Upper lobe of left lung (tissue), 6 donors: ENCODE results near the gene MRPL4. TPM values are rescaled to one million over a fixed set of nuclear protein-coding genes. Genes with fewer than 3 reads are reported as not detected.

Experiments used
- ATAC-seq, 2 donors: fragments of 200-7000 bp; cut with Tn5 transposase; one replicate each; pipeline ENCODE4 v1.9.1; 2022; ENCODE audit warnings: mild to moderate bottlenecking in 2 of 2, moderate library complexity in 2 of 2; ENCODE audit not compliant: low FRiP score in 2 of 2
- DNase-seq, 2 donors: peaks; one replicate each; pipeline ENCODE4 v3.0.0-alpha.2; 2019 to 2020
- H3K27ac ChIP-seq, 4 donors: fragments of 200-600 bp; sonication (generic); one replicate each; pipeline ENCODE4 v1.5.1; 2016 to 2019
- H3K27me3 ChIP-seq, 4 donors: fragments of 200-600 bp; sonication (generic); one replicate each; pipeline ENCODE4 v1.5.1; 2017 to 2019
- H3K36me3 ChIP-seq, 4 donors: fragments of 200-600 bp; sonication (generic); one replicate each; pipeline ENCODE4 v1.5.1; 2016 to 2019
- H3K4me1 ChIP-seq, 4 donors: fragments of 200-600 bp; sonication (generic); one replicate each; pipeline ENCODE4 v1.5.1; 2018 to 2019
- H3K4me3 ChIP-seq, 4 donors: fragments of 200-600 bp; sonication (generic); one replicate each; pipeline ENCODE4 v1.5.1; 2017 to 2019; ENCODE audit warnings: mild to moderate bottlenecking in 2 of 4, moderate library complexity in 1 of 4
- H3K9me3 ChIP-seq, 4 donors: fragments of 200-600 bp; sonication (generic); one replicate each; pipeline ENCODE4 v1.5.1; 2018 to 2019
- CTCF ChIP-seq, 6 experiments: fragments of 450-650 bp in 4 of 6; fragments of 200-600 bp in 2 of 6; sonication (generic) in 2 of 6; IDR thresholded peaks; one replicate each; pipeline ENCODE4 v1.5.1; 2016 to 2019; ENCODE audit warnings: antibody characterized with exemption in 6 of 6
- EP300 ChIP-seq, 4 donors: sonication (generic); formaldehyde crosslinking; IDR thresholded peaks; one replicate each; pipeline ENCODE4 v1.5.1; 2017; ENCODE audit warnings: antibody characterized with exemption in 4 of 4, control low read depth in 2 of 4
- POLR2A ChIP-seq, 4 donors: fragments of 450-650 bp; IDR thresholded peaks; one replicate each; pipeline ENCODE4 v1.5.1; 2016 to 2017; ENCODE audit warnings: antibody characterized with exemption in 4 of 4, mild to moderate bottlenecking in 2 of 4
- POLR2AphosphoS5 ChIP-seq, 2 donors: sonication (generic); formaldehyde crosslinking; IDR thresholded peaks; one replicate each; pipeline ENCODE4 v1.5.1; 2017; ENCODE audit warnings: antibody characterized with exemption in 2 of 2
- WGBS, 2 donors: methylation state at CpG; one replicate each; pipeline ENCODE4 v1.1.5; 2017 to 2018; 5-methylcytosine and 5-hydroxymethylcytosine counted together
- small RNA-seq, 4 donors: library from RNA; depleted of rRNA; stranded (forward); fragments of <200 nt; gene quantifications; one replicate each; pipeline ENCODE3, GENCODE V24; 2016
- total RNA-seq, 6 donors: library from RNA; depleted of rRNA in 4 of 6; stranded (reverse); fragments of >200 nt in 4 of 6; gene quantifications; one replicate each; pipeline versions ENCODE4 v1.1.0 to v1.2.1, GENCODE V29; 2016 to 2021
- donor health status: DM: no; HTN: no; CAD: no; lungs with moderate emphysema.
- donor health status: DM: no; HTN: yes; CAD: no; lungs with severe emphysema.

The MRPL4 gene
- total RNA-seq, 6 donors from 2014 or later = 23.0 to 70.8 (median 45.0) TPM

GRCh38 chr19:10299545-10300458, 47.8 kb downstream of the MRPL4 start:
- TF ChIP-seq EP300 (IDR thresholded peaks at IDR 0.05) (no peak), POLR2A (IDR thresholded peaks at IDR 0.05) (no peak), POLR2AphosphoS5 (IDR thresholded peaks at IDR 0.05) (no peak), CTCF (IDR thresholded peaks at IDR 0.05) (no peak)
- WGBS, 2 donors = 44 to 47% methylated on average over 12 to 14 of the region's 14 CpGs
- ATAC-seq (peak in 1 of 2 donors; percentile 37), DNase-seq (no peak)
- peaks cover 0 to 6% (median 0%) of the 10 kb centered on the region in 4 donors for H3K36me3 ChIP-seq
- H3K27me3 ChIP-seq = peaks cover 0 to 14% (median 5%) of the 10 kb centered on the region in 4 donors
- no peak overlapping the region for H3K27ac ChIP-seq
- no peak overlapping the region for H3K4me3 ChIP-seq
- peaks cover 13 to 15% (median 14%) of the 10 kb centered on the region in 4 donors for H3K4me1 ChIP-seq
- H3K9me3 ChIP-seq = no peaks in the 10 kb centered on the region

GRCh38 chr19:10305139-10305806, 53.3 kb downstream of the MRPL4 start:
- WGBS, 2 donors = 69 to 71% methylated on average over 10 to 16 of the region's 17 CpGs
- no peak for TF ChIP-seq POLR2AphosphoS5 (IDR thresholded peaks at IDR 0.05)
- no peak for TF ChIP-seq POLR2A (IDR thresholded peaks at IDR 0.05)
- TF ChIP-seq CTCF (IDR thresholded peaks at IDR 0.05) = no peak
- no peak for TF ChIP-seq EP300 (IDR thresholded peaks at IDR 0.05)

GRCh38 chr19:10306327-10306726, 54.3 kb downstream of the MRPL4 start:
- TF ChIP-seq CTCF (IDR thresholded peaks at IDR 0.05) = no peak
- TF ChIP-seq EP300 (IDR thresholded peaks at IDR 0.05) = no peak
- no peak for TF ChIP-seq POLR2A (IDR thresholded peaks at IDR 0.05)
- TF ChIP-seq POLR2AphosphoS5 (IDR thresholded peaks at IDR 0.05) = no peak
- H3K4me1 ChIP-seq = no peaks in the 10 kb centered on the region
- no peaks in the 10 kb centered on the region for H3K9me3 ChIP-seq
- H3K27ac ChIP-seq = no peak overlapping the region
- no peak overlapping the region for H3K4me3 ChIP-seq
- no peaks in the 10 kb centered on the region for H3K27me3 ChIP-seq
- ATAC-seq = no peak
- WGBS, 2 donors = 92 to 93% methylated on average over 5 of the region's 5 CpGs
- peaks cover 0 to 16% (median 8%) of the 10 kb centered on the region in 4 donors for H3K36me3 ChIP-seq
- no peak for DNase-seq

More at GRCh38 chr19:10305139-10305806, 53.3 kb downstream of the MRPL4 start:
- H3K4me1 ChIP-seq = no peaks in the 10 kb centered on the region
- H3K27ac ChIP-seq = no peak overlapping the region
- no peak overlapping the region for H3K4me3 ChIP-seq
- H3K27me3 ChIP-seq = no peaks in the 10 kb centered on the region
- no peaks in the 10 kb centered on the region for H3K9me3 ChIP-seq
- ATAC-seq = peak in 1 of 2 donors; percentile 79
- peaks cover 0 to 9% (median 4%) of the 10 kb centered on the region in 4 donors for H3K36me3 ChIP-seq
- DNase-seq = peak in 1 of 2 donors; percentile 67

- Histone ChIP-seq H3K4me3 (no peak within 1 kb of the TSS), H3K27me3 (no peaks in the 10 kb centered on the region), H3K36me3 (peaks cover 0 to 19% (median 7%) of the 10 kb centered on the region in 4 donors), H3K4me1 (peaks cover 0 to 2% (median under 1%) of the 10 kb centered on the region in 4 donors), H3K9me3 (no peaks in the 10 kb centered on the region), H3K27ac (no peak within 1 kb of the TSS)
- TF ChIP-seq EP300 (IDR thresholded peaks at IDR 0.05) = no peak
- ATAC-seq (no peak), DNase-seq (peak in 1 of 2 donors; percentile 58)
- WGBS, 2 donors = 93% methylated on average over 22 to 24 of the region's 24 CpGs
These were observed 57.4 kb downstream of the MRPL4 start, which contains the start of gene ZGLP1 for GRCh38 chr19:10309423-10309822. TSS of gene ZGLP1 (minus strand) at chr19:10309815.

Small RNA genes within 50 kb of the gene (small RNA-seq; reads per million reads assigned to genes)
- gene AC011511.1 = 0 reads per million in 4 donors
- 0 to 0.26 (median 0) reads per million in 4 donors for gene MIR4322

Other genes with a start within 250 kb of the MRPL4 start
- 10 to 100 TPM in 3 of 6 donors, 1 to 10 TPM in 3; 1.3 to 31.4 (median 11.2) TPM for gene COL5A3, start 241.7 kb upstream of the MRPL4 start, total RNA-seq
- not detected for gene RDH8, start 238.7 kb upstream of the MRPL4 start, total RNA-seq
- 10 to 100 TPM; 28.9 to 95.3 (median 39.0) TPM for gene SHFL, start 165.9 kb upstream of the MRPL4 start, total RNA-seq
- gene ANGPTL6, start 149.5 kb upstream of the MRPL4 start, total RNA-seq = 1 to 10 TPM in 2 of 6 donors, under 1 TPM in 2, not detected in 2; 0.17 to 2.0 (median 1.4) TPM
- gene PPAN, start 145.9 kb upstream of the MRPL4 start, total RNA-seq = 10 to 100 TPM; 18.3 to 46.8 (median 37.8) TPM
- 10 to 100 TPM in 5 of 6 donors, 1 to 10 TPM in 1; 5.4 to 36.7 (median 15.3) TPM for gene P2RY11, start 140.5 kb upstream of the MRPL4 start, total RNA-seq
- 100 to 1,000 TPM; 133 to 246 (median 213) TPM for gene EIF3G, start 132.3 kb upstream of the MRPL4 start, total RNA-seq
- 100 to 1,000 TPM in 1 of 6 donors, 10 to 100 TPM in 5; 54.0 to 166 (median 63.9) TPM for gene DNMT1, start 57.3 kb upstream of the MRPL4 start, total RNA-seq
- gene S1PR2, start 20.9 kb upstream of the MRPL4 start, total RNA-seq = 10 to 100 TPM in 4 of 6 donors, 1 to 10 TPM in 2; 9.1 to 30.0 (median 16.0) TPM
- 100 to 1,000 TPM; 190 to 791 (median 356) TPM for gene ICAM1, start 18.9 kb downstream of the MRPL4 start, total RNA-seq
- 10 to 100 TPM in 5 of 6 donors, 1 to 10 TPM in 1; 6.3 to 24.3 (median 12.0) TPM for gene ICAM4, start 34.7 kb downstream of the MRPL4 start, total RNA-seq
- 100 to 1,000 TPM in 1 of 6 donors, 10 to 100 TPM in 5; 19.5 to 102 (median 27.2) TPM for gene ICAM5, start 37.7 kb downstream of the MRPL4 start, total RNA-seq
- gene ZGLP1, start 57.6 kb downstream of the MRPL4 start, total RNA-seq = 10 to 100 TPM in 1 of 6 donors, 1 to 10 TPM in 5; 1.8 to 21.6 (median 5.4) TPM
- 10 to 100 TPM; 16.6 to 27.5 (median 26.0) TPM for gene FDX2, start 63.8 kb downstream of the MRPL4 start, total RNA-seq
- gene RAVER1, start 81.3 kb downstream of the MRPL4 start, total RNA-seq = 10 to 100 TPM; 17.8 to 49.9 (median 37.2) TPM
- gene ICAM3, start 87.4 kb downstream of the MRPL4 start, total RNA-seq = 10 to 100 TPM; 12.7 to 53.9 (median 20.5) TPM
- gene TYK2, start 128.4 kb downstream of the MRPL4 start, total RNA-seq = 100 to 1,000 TPM in 5 of 6 donors, 10 to 100 TPM in 1; 91.5 to 569 (median 152) TPM
- gene CDC37, start 151.3 kb downstream of the MRPL4 start, total RNA-seq = 100 to 1,000 TPM; 104 to 388 (median 169) TPM
- 10 to 100 TPM; 22.8 to 38.2 (median 31.2) TPM for gene PDE4A, start 168.3 kb downstream of the MRPL4 start, total RNA-seq